ENCODE results near the gene CLCNKA. TPM values are rescaled to one million over a fixed set of nuclear protein-coding genes. Genes with fewer than 3 reads are reported as not detected.

Gene CLCNKA
- total and polyA plus RNA-seq, 2 of the 8 experiments (the other 6 are each of a cell fraction or from before 2014, with no cell fraction given), result 0.95 to 2.0 TPM

GRCh38 chr1:16013220-16013907 lies 8.5 kb upstream of the CLCNKA start (continued):
- TF ChIP-seq KDM1A (IDR thresholded peaks at IDR 0.05; ENCODE audit: borderline replicate concordance, low read length) (peak; percentile 98), ATF3 (IDR thresholded peaks at IDR 0.05; ENCODE audit: insufficient read depth, low read depth, low read length) (peak; percentile 54; the same call in 1 of the 2 replicates), TBP (IDR thresholded peaks at IDR 0.05; ENCODE audit: low read depth, low read length) (peak; percentile 45), MAX (IDR thresholded peaks at IDR 0.05) (no peak), KDM4A (IDR thresholded peaks at IDR 0.05; ENCODE audit: low read depth, low read length, severe bottlenecking) (peak; percentile 11), SRF (IDR thresholded peaks at IDR 0.05; ENCODE audit: low read depth, low read length) (no peak), HDAC2 (IDR thresholded peaks at IDR 0.05; ENCODE audit: borderline replicate concordance in 1 of 2, low read depth in 2 of 2, low read length in 2 of 2) (peak in 1 of 2 experiments; percentile 91; a peak in 1 of 4 replicates), POLR2A (IDR thresholded peaks at IDR 0.05; ENCODE audit: control extremely low read depth in 1 of 2, low read depth in 2 of 2, low read length in 2 of 2) (peak in 1 of 2 experiments; percentile 78; a peak in 1 of 3 replicates), RXRA (IDR thresholded peaks at IDR 0.05; ENCODE audit: insufficient read depth, low read depth, low read length) (no peak), SIX5 (IDR thresholded peaks at IDR 0.05; ENCODE audit: low read depth, low read length) (no peak), GTF2F1 (IDR thresholded peaks at IDR 0.05; ENCODE audit: borderline replicate concordance, low read depth, low read length) (no peak), NANOG (IDR thresholded peaks at IDR 0.05; ENCODE audit: insufficient read depth, low read depth, low read length, poor library complexity, severe bottlenecking) (no peak)
